Measurements from ENCODE around the gene NECTIN2. TPM values are rescaled to one million over a fixed set of nuclear protein-coding genes. Genes with fewer than 3 reads are reported as not detected.

NECTIN2 gene
- 0.27 and 0.37 TPM in 2 replicates for total RNA-seq

GRCh38 chr19:44845612-44846454, at the start of gene NECTIN2:
Gene NECTIN2, plus strand, starts transcription at chr19:44846297. Its CDS starts 229 bp downstream, at chr19:44846526.
- peak within 1 kb of the TSS; percentile 81 for H3K4me3 Mint-ChIP-seq (ENCODE audit: low read depth)
- H3K27me3 Mint-ChIP-seq (ENCODE audit: low read depth), result peaks cover 33% of the 10 kb centered on the region
- intact Hi-C loops (cut with micrococcal nuclease), result loop anchor here (1.0 to 10.0 kb wide), 5 partner anchors 45 to 151 kb away; partner anchors contain the start of genes CEACAM16 and TOMM40
- peak; percentile 76 for DNase-seq (ENCODE audit: low spot score)
- H3K27ac Mint-ChIP-seq, result peak within 1 kb of the TSS; percentile 64
- no peaks in the 10 kb centered on the region for H3K9me3 Mint-ChIP-seq
- H3K4me1 Mint-ChIP-seq (ENCODE audit: low read depth), result peaks cover 15% of the 10 kb centered on the region
- H3K36me3 Mint-ChIP-seq (ENCODE audit: low read depth), result no peaks in the 10 kb centered on the region

GRCh38 chr19:44796701-44797115, 49.4 kb upstream of the NECTIN2 start:
- Mint-ChIP-seq H3K27ac (no peak overlapping the region), H3K4me1 (ENCODE audit: low read depth) (peaks cover 5% of the 10 kb centered on the region), H3K36me3 (ENCODE audit: low read depth) (no peaks in the 10 kb centered on the region), H3K4me3 (ENCODE audit: low read depth) (no peak overlapping the region), H3K9me3 (no peaks in the 10 kb centered on the region), H3K27me3 (ENCODE audit: low read depth) (no peaks in the 10 kb centered on the region)
- DNase-seq (ENCODE audit: low spot score), result no peak
- intact Hi-C loops (cut with micrococcal nuclease), result no loop called here

GRCh38 chr19:44799627-44800346, 46.3 kb upstream of the NECTIN2 start:
- H3K9me3 Mint-ChIP-seq, result no peaks in the 10 kb centered on the region
- H3K27ac Mint-ChIP-seq, result no peak overlapping the region
- peaks cover 5% of the 10 kb centered on the region for H3K4me1 Mint-ChIP-seq (ENCODE audit: low read depth)
- DNase-seq (ENCODE audit: low spot score), result no peak
- H3K36me3 Mint-ChIP-seq (ENCODE audit: low read depth), result no peaks in the 10 kb centered on the region
- no peaks in the 10 kb centered on the region for H3K27me3 Mint-ChIP-seq (ENCODE audit: low read depth)
- H3K4me3 Mint-ChIP-seq (ENCODE audit: low read depth), result no peak overlapping the region
- intact Hi-C loops (cut with micrococcal nuclease), result loop anchor here (1.0 kb wide), 1 partner anchor 46 kb away; no protein-coding TSS in a partner anchor

- H3K27ac Mint-ChIP-seq, result no peak overlapping the region
- H3K9me3 Mint-ChIP-seq, result no peaks in the 10 kb centered on the region
- peaks cover 5% of the 10 kb centered on the region for H3K4me1 Mint-ChIP-seq (ENCODE audit: low read depth)
These were observed 45.6 kb upstream of the NECTIN2 start for GRCh38 chr19:44800461-44800860.

GRCh38 chr19:44803442-44804428, 42.4 kb upstream of the NECTIN2 start:
- DNase-seq (ENCODE audit: low spot score), result no peak
- intact Hi-C loops (cut with micrococcal nuclease), result no loop called here
- H3K27ac Mint-ChIP-seq, result no peak overlapping the region
- no peaks in the 10 kb centered on the region for H3K9me3 Mint-ChIP-seq
- H3K36me3 Mint-ChIP-seq (ENCODE audit: low read depth), result no peaks in the 10 kb centered on the region
- peaks cover 9% of the 10 kb centered on the region for H3K27me3 Mint-ChIP-seq (ENCODE audit: low read depth)
- no peak overlapping the region for H3K4me3 Mint-ChIP-seq (ENCODE audit: low read depth)
- no peaks in the 10 kb centered on the region for H3K4me1 Mint-ChIP-seq (ENCODE audit: low read depth)

More at GRCh38 chr19:44800461-44800860, 45.6 kb upstream of the NECTIN2 start:
- Mint-ChIP-seq H3K36me3 (ENCODE audit: low read depth) (no peaks in the 10 kb centered on the region), H3K27me3 (ENCODE audit: low read depth) (no peaks in the 10 kb centered on the region), H3K4me3 (ENCODE audit: low read depth) (no peak overlapping the region)
- peak; percentile 78 for DNase-seq (ENCODE audit: low spot score)
- intact Hi-C loops (cut with micrococcal nuclease), result loop anchor here (1.0 kb wide), 1 partner anchor 45 kb away; no protein-coding TSS in a partner anchor

GRCh38 chr19:44806291-44806690, 39.8 kb upstream of the NECTIN2 start:
- no peak overlapping the region for H3K27ac Mint-ChIP-seq
- no peak for DNase-seq (ENCODE audit: low spot score)
- no peaks in the 10 kb centered on the region for H3K4me1 Mint-ChIP-seq (ENCODE audit: low read depth)
- H3K27me3 Mint-ChIP-seq (ENCODE audit: low read depth), result peaks cover 13% of the 10 kb centered on the region
- no peak overlapping the region for H3K4me3 Mint-ChIP-seq (ENCODE audit: low read depth)
- intact Hi-C loops (cut with micrococcal nuclease), result no loop called here
- H3K9me3 Mint-ChIP-seq, result no peaks in the 10 kb centered on the region
- no peaks in the 10 kb centered on the region for H3K36me3 Mint-ChIP-seq (ENCODE audit: low read depth)

GRCh38 chr19:44807162-44807561, 38.9 kb upstream of the NECTIN2 start:
- intact Hi-C loops (cut with micrococcal nuclease), result no loop called here
- Mint-ChIP-seq H3K36me3 (ENCODE audit: low read depth) (no peaks in the 10 kb centered on the region), H3K9me3 (no peaks in the 10 kb centered on the region), H3K27me3 (ENCODE audit: low read depth) (peaks cover 13% of the 10 kb centered on the region), H3K4me1 (ENCODE audit: low read depth) (no peaks in the 10 kb centered on the region), H3K27ac (no peak overlapping the region), H3K4me3 (ENCODE audit: low read depth) (no peak overlapping the region)
- DNase-seq (ENCODE audit: low spot score), result no peak

GRCh38 chr19:44807652-44808462, 38.2 kb upstream of the NECTIN2 start:
- DNase-seq (ENCODE audit: low spot score), result no peak
- Mint-ChIP-seq H3K27me3 (ENCODE audit: low read depth) (peaks cover 13% of the 10 kb centered on the region), H3K9me3 (no peaks in the 10 kb centered on the region), H3K4me3 (ENCODE audit: low read depth) (no peak overlapping the region), H3K36me3 (ENCODE audit: low read depth) (no peaks in the 10 kb centered on the region), H3K4me1 (ENCODE audit: low read depth) (no peaks in the 10 kb centered on the region), H3K27ac (no peak overlapping the region)
- intact Hi-C loops (cut with micrococcal nuclease), result no loop called here

GRCh38 chr19:44808463-44809371, 37.4 kb upstream of the NECTIN2 start, which contains the start of gene BCAM:
Gene BCAM, plus strand, starts transcription at chr19:44809103. Its CDS starts 22 bp downstream, at chr19:44809125.
- intact Hi-C loops (cut with micrococcal nuclease), result no loop called here
- Mint-ChIP-seq H3K4me1 (ENCODE audit: low read depth) (no peaks in the 10 kb centered on the region), H3K9me3 (no peaks in the 10 kb centered on the region), H3K27me3 (ENCODE audit: low read depth) (peaks cover 13% of the 10 kb centered on the region), H3K27ac (no peak within 1 kb of the TSS), H3K4me3 (ENCODE audit: low read depth) (no peak within 1 kb of the TSS), H3K36me3 (ENCODE audit: low read depth) (no peaks in the 10 kb centered on the region)
- DNase-seq (ENCODE audit: low spot score), result no peak

- no peak for DNase-seq (ENCODE audit: low spot score)
- H3K27me3 Mint-ChIP-seq (ENCODE audit: low read depth), result peaks cover 13% of the 10 kb centered on the region
- intact Hi-C loops (cut with micrococcal nuclease), result no loop called here
- no peaks in the 10 kb centered on the region for H3K36me3 Mint-ChIP-seq (ENCODE audit: low read depth)
- H3K9me3 Mint-ChIP-seq, result no peaks in the 10 kb centered on the region
- no peak overlapping the region for H3K27ac Mint-ChIP-seq
- no peak overlapping the region for H3K4me3 Mint-ChIP-seq (ENCODE audit: low read depth)
- H3K4me1 Mint-ChIP-seq (ENCODE audit: low read depth), result no peaks in the 10 kb centered on the region
These were observed 36.4 kb upstream of the NECTIN2 start for GRCh38 chr19:44809577-44810233.
